Calu3 (cell line): Measurements from ENCODE around the gene CHN1. TPM values are rescaled to one million over a fixed set of nuclear protein-coding genes. Genes with fewer than 3 reads are reported as not detected.

ENCODE experiments used
- BruUV-seq: library from RNA; stranded (reverse); fragments of 400-500 nt; replicated peaks from 2 replicates; lab custom pipeline; 2021; lab: Mats Ljungman, UMichigan
- CTCF ChIA-PET: fragments of 300-600 bp; sonication (Branson Sonifier 250); formaldehyde crosslinking; loops from one replicate; lab custom pipeline; 2022; ENCODE audit warnings: antibody characterized with exemption; lab: Charles Lee
- DNase-seq: peaks from one replicate; pipeline ENCODE4 v3.0.0; 2022
- H3K27ac Mint-ChIP-seq: one replicate; pipeline ENCODE4 v1.8.0; 2022; ENCODE audit warnings: mixed read lengths; ENCODE audit not compliant: unreplicated experiment
- H3K27me3 Mint-ChIP-seq: one replicate; pipeline ENCODE4 v1.8.0; 2022; ENCODE audit warnings: mixed read lengths; ENCODE audit not compliant: unreplicated experiment
- H3K36me3 Mint-ChIP-seq: one replicate; pipeline ENCODE4 v1.8.0; 2022; ENCODE audit warnings: mild to moderate bottlenecking, moderate library complexity, mixed read lengths; ENCODE audit not compliant: insufficient read depth, unreplicated experiment
- H3K4me1 Mint-ChIP-seq: one replicate; pipeline ENCODE4 v1.8.0; 2022; ENCODE audit warnings: mild to moderate bottlenecking, low read depth, mixed read lengths; ENCODE audit not compliant: unreplicated experiment
- H3K4me3 Mint-ChIP-seq: one replicate; pipeline ENCODE4 v1.8.0; 2022; ENCODE audit warnings: mild to moderate bottlenecking, low read depth, moderate library complexity, mixed read lengths; ENCODE audit not compliant: unreplicated experiment
- H3K9me3 Mint-ChIP-seq: one replicate; pipeline ENCODE4 v1.8.0; 2022; ENCODE audit warnings: low read depth, mixed read lengths; ENCODE audit not compliant: unreplicated experiment
- intact Hi-C: fragments of 100-400 bp; cut with micrococcal nuclease; formaldehyde crosslinking; loops from one replicate; pipeline ENCODE4 v1.10.0; 2022; ENCODE audit not compliant: unreplicated experiment
- total RNA-seq: library from RNA; stranded (reverse); gene quantifications from 2 replicates; pipeline ENCODE4 v1.2.3, GENCODE V29; 2022
- TF ChIP-seq, protein P1 (sequence below): fragments of 200-600 bp; IDR thresholded peaks from one replicate; pipeline ENCODE4 v1.8.0; 2022; ENCODE audit warnings: antibody characterized with exemption; ENCODE audit not compliant: unreplicated experiment

CHN1 gene
- total RNA-seq, 1 experiment from 2014 or later, result 2.4 TPM

DNA sequence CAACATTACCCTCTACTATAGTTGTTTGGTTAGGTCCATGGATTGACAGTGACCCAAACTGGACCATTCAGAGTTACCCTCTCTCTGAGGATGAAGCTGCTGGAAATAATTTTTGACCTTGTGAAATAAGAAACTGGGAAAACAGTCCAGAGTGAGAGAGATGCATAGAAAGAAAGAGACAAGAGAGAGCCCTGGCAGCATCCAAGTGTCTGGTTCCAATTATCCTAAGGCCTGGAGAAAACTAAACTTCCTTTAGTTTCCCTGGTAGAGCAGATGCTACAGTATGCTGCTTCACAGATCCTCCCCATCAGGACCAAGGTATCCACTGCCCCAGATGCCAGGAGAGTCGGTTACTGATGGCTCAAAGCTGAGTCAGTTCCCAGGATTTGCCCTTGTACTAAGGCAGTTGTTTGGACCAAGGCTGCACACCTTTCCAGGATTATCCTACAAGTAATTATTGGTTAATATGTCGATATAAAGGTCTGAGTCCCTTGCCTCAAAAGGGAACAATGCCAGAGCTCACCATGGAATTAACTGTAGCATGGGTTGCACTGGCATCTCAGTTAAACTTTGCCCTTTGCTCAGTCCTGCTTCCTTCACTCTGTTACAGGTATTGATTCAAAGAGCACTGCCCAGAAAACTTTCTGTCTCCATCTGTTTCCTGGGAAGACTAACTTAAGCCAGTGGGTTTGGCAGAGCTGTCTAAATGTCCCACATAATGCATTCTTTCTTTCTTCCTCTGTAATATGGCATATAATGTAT, 14.6 kb upstream of the CHN1 start:
- BruUV-seq, result no TSS peak
- CTCF ChIA-PET, result no interaction called here
- intact Hi-C loops, result no loop called here
- H3K36me3 Mint-ChIP-seq, result no peaks in the 10 kb centered on the region
- no peak overlapping the region for H3K4me3 Mint-ChIP-seq
- H3K27ac Mint-ChIP-seq, result no peak overlapping the region
- H3K9me3 Mint-ChIP-seq, result peaks cover 3% of the 10 kb centered on the region
- TF ChIP-seq, protein P1, sequence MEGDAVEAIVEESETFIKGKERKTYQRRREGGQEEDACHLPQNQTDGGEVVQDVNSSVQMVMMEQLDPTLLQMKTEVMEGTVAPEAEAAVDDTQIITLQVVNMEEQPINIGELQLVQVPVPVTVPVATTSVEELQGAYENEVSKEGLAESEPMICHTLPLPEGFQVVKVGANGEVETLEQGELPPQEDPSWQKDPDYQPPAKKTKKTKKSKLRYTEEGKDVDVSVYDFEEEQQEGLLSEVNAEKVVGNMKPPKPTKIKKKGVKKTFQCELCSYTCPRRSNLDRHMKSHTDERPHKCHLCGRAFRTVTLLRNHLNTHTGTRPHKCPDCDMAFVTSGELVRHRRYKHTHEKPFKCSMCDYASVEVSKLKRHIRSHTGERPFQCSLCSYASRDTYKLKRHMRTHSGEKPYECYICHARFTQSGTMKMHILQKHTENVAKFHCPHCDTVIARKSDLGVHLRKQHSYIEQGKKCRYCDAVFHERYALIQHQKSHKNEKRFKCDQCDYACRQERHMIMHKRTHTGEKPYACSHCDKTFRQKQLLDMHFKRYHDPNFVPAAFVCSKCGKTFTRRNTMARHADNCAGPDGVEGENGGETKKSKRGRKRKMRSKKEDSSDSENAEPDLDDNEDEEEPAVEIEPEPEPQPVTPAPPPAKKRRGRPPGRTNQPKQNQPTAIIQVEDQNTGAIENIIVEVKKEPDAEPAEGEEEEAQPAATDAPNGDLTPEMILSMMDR, result no peak
- no peak for DNase-seq
- no peaks in the 10 kb centered on the region for H3K27me3 Mint-ChIP-seq
- no peaks in the 10 kb centered on the region for H3K4me1 Mint-ChIP-seq

DNA sequence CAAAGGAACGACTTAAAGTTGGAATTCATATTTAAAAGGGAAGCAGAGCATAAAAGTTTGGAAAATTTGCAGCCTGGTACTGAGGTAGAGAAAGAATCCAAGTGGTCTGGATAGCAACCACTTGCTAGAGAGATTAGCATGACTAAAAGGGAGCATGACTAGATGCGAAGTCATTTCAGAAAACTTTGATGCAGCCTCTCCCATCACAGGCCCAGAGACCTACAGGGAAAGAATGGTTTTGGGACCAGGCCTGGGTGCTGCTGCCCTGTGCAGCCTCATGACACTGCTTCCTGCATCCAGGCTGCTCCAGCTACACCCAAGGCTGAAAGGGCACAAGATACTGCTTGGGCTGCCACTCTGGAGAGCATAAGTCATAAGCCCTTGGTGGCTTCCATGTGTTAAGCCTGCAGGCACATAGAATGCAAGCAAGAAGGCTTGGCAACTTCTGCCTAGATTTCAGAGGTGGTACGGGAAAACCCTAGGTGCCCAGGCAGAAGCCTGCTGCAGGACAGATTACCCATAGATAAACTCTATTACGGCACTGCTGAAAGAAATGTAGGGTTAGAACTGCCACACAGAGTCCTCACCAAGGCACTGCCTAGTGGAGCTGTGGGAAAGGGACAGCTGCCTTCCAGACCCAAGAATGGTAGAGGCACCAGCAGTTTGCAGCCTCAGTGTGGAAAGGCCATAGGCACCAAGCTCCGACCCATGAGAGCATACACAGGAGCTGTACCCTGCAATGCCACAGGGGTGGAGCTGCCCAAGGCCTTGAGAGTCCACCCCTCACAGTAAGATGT, 12.6 kb upstream of the CHN1 start:
- Mint-ChIP-seq H3K9me3 (peaks cover 3% of the 10 kb centered on the region), H3K27me3 (no peaks in the 10 kb centered on the region), H3K27ac (no peak overlapping the region), H3K36me3 (no peaks in the 10 kb centered on the region), H3K4me3 (no peak overlapping the region), H3K4me1 (no peaks in the 10 kb centered on the region)
- DNase-seq, result no peak
- CTCF ChIA-PET, result no interaction called here
- BruUV-seq, result no TSS peak
- TF ChIP-seq, protein P1, result no peak
- intact Hi-C loops, result no loop called here

DNA sequence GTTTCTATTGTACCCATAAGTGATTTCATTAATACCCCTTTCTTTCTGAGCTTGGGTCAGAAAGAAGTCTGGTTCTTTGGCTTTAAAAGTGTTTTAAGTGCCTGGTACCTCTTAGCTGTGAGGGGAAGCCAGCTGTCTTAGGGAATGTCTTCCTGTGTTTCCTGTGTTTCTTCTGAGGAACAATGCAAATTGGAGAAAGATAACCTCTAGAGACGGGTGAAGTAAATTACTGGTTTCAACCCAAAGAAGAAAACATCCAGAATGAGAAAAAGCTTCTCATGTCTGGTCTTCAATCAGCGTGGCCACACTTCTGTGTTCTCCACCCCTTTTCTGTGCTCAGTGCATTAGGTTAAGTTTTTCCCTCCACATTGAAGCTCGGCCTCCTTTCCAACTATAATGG, 10.2 kb upstream of the CHN1 start:
- Mint-ChIP-seq H3K4me1 (no peaks in the 10 kb centered on the region), H3K4me3 (no peak overlapping the region), H3K9me3 (peaks cover 3% of the 10 kb centered on the region), H3K36me3 (no peaks in the 10 kb centered on the region), H3K27ac (no peak overlapping the region), H3K27me3 (no peaks in the 10 kb centered on the region)
- TF ChIP-seq, protein P1, result no peak
- no TSS peak for BruUV-seq
- intact Hi-C loops, result no loop called here
- no peak for DNase-seq
- CTCF ChIA-PET, result no interaction called here

DNA sequence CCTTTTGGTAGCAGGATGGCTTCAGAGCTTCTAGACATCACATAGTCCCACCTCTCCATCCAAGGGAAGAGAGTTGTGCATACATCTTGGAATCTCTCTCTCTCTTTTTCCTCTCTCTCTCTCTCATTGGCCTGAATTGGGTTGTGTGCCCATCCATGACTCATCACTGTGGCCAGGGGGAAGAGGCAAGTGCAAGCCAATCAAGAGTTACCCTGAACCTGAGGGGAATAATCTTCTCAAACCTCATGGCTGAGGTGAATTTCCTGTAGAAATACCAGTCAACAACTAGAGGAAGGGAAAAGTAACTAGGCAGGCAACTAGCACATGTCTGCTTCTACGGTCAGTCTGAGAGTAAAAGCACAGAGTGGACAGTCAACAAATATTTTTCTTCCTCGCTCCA, 7.3 kb upstream of the CHN1 start:
- H3K36me3 Mint-ChIP-seq, result no peaks in the 10 kb centered on the region
- no peaks in the 10 kb centered on the region for H3K4me1 Mint-ChIP-seq
- peaks cover 9% of the 10 kb centered on the region for H3K27me3 Mint-ChIP-seq
- CTCF ChIA-PET, result no interaction called here
- no peak overlapping the region for H3K4me3 Mint-ChIP-seq
- BruUV-seq, result no TSS peak
- H3K9me3 Mint-ChIP-seq, result peaks cover 3% of the 10 kb centered on the region
- no peak for DNase-seq
- intact Hi-C loops, result no loop called here
- no peak overlapping the region for H3K27ac Mint-ChIP-seq
- TF ChIP-seq, protein P1, result no peak
